ENCODE measurements around the gene NLRP5. TPM values are rescaled to one million over a fixed set of nuclear protein-coding genes. Genes with fewer than 3 reads are reported as not detected.
A peak's percentile ranks its signal among the peaks of the same experiment; 100 is the strongest.

NLRP5 gene
- total and polyA plus RNA-seq, 2 of the 4 experiments (the other 2 are of a cell fraction): not detected

GRCh38 chr19:56101746-56102535 lies 115.4 kb downstream of the NLRP5 start (continued):
- TF ChIP-seq SMC3 (IDR thresholded peaks at IDR 0.05; ENCODE audit: low read depth, low read length): no peak

- whole genome bisulfite sequencing, 2 experiments (ENCODE audit: extremely low coverage in 2 of 2, insufficient read length in 1 of 2): 100% methylated on average over 3 of the region's 20 CpGs; no CpG with 5 or more reads in 1 of the 2 experiments
- Histone ChIP-seq H4K20me1 (ENCODE audit: insufficient read depth, low read length) (peaks cover 51% of the 10 kb centered on the region), H2BK120ac (ENCODE audit: low read depth, low read length) (no peak overlapping the region), H3K4ac (ENCODE audit: low read depth, low read length) (no peak overlapping the region), H3K27ac (ENCODE audit: insufficient read depth, low read length) (no peak overlapping the region), H3K4me1 (ENCODE audit: control insufficient read depth, insufficient read depth, low read length) (peaks cover 3% of the 10 kb centered on the region; the same call in 1 of the 2 replicates), H4K8ac (ENCODE audit: low read depth in 2 of 2, low read length in 2 of 2) (no peak overlapping the region), H2AFZ (replicated peaks; ENCODE audit: low read length, poor library complexity) (peak overlapping the region; percentile 32), H2BK15ac (ENCODE audit: low read depth, low read length) (no peak overlapping the region), H3K18ac (ENCODE audit: low read depth, low read length) (no peak overlapping the region), H3K23ac (ENCODE audit: low read depth, low read length) (no peak overlapping the region), H3K27me3 (ENCODE audit: control insufficient read depth, insufficient read depth, low read length) (no peaks in the 10 kb centered on the region), H3K36me3 (ENCODE audit: control insufficient read depth, insufficient read depth, low read length) (peaks cover 30% of the 10 kb centered on the region), H3K14ac (replicated peaks; ENCODE audit: low read depth, low read length) (no peak overlapping the region), H3K9ac (ENCODE audit: low read depth, low read length) (no peak overlapping the region), H3K4me3 (ENCODE audit: insufficient read depth, low read depth, low read length) (no peak overlapping the region), H2BK5ac (ENCODE audit: low read depth, low read length, poor library complexity, severe bottlenecking) (no peak overlapping the region), H2BK20ac (ENCODE audit: low read depth, low read length) (no peak overlapping the region), H3K4me2 (ENCODE audit: low read depth, low read length) (no peak overlapping the region), H4K5ac (ENCODE audit: low read depth, low read length) (no peak overlapping the region), H4K91ac (ENCODE audit: insufficient read depth, low read depth, low read length) (no peak overlapping the region), H2AK9ac (replicated peaks; ENCODE audit: low read depth, low read length, poor library complexity) (peak overlapping the region; percentile 28), H3K79me1 (ENCODE audit: low read depth in 1 of 2, low read length in 2 of 2) (peaks cover 3 to 25% of the 10 kb centered on the region in 2 experiments; a peak in 2 of 4 replicates), H3K9me1 (ENCODE audit: insufficient read depth, low read length) (peaks cover 2% of the 10 kb centered on the region; the same call in 1 of the 2 replicates), H2AK5ac (ENCODE audit: low read depth, low read length) (no peak overlapping the region), H3K56ac (ENCODE audit: extremely low read depth, insufficient read depth, low read length) (no peak overlapping the region), H3K9me3 (ENCODE audit: control insufficient read depth, insufficient read depth, low read length) (no peaks in the 10 kb centered on the region)
- BruUV-seq (replicated peaks): no TSS peak
- ATAC-seq (ENCODE audit: low read depth) (no peak), DNase-seq (no peak)
- ChIA-PET POLR2A (ENCODE audit: unreplicated experiment) (no interaction called here), CTCF (no interaction called here)
- dilution Hi-C loops (cut with HindIII; ENCODE audit: low sequenced_read_pairs, unreplicated experiment): no loop called here
- TF ChIP-seq SMC3 (IDR thresholded peaks at IDR 0.05; ENCODE audit: low read depth, low read length) (no peak), RFX5 (IDR thresholded peaks at IDR 0.05; ENCODE audit: low read depth, low read length) (no peak), RCOR1 (IDR thresholded peaks at IDR 0.05; ENCODE audit: insufficient replicate concordance, low read length) (no peak), BHLHE40 (IDR thresholded peaks at IDR 0.05; ENCODE audit: low read depth, low read length) (no peak), CEBPB (IDR thresholded peaks at IDR 0.05; ENCODE audit: low read depth, low read length) (no peak), MAFK (IDR thresholded peaks at IDR 0.05; ENCODE audit: low read depth, low read length) (no peak), USF2 (IDR thresholded peaks at IDR 0.05; ENCODE audit: low read depth, low read length) (no peak)
- intact Hi-C loops (cut with micrococcal nuclease): no loop called here
- in situ Hi-C loops (cut with MboI; ENCODE audit: low sequenced_read_pairs): no loop called here
These were observed 116.5 kb downstream of the NLRP5 start for GRCh38 chr19:56103027-56103614.
